Measurements from ENCODE around the gene LRRC45.

The LRRC45 gene

GRCh38 chr17:81994593-81995462 lies 28.3 kb upstream of the LRRC45 start:
- no peak for DNase-seq

DNA sequence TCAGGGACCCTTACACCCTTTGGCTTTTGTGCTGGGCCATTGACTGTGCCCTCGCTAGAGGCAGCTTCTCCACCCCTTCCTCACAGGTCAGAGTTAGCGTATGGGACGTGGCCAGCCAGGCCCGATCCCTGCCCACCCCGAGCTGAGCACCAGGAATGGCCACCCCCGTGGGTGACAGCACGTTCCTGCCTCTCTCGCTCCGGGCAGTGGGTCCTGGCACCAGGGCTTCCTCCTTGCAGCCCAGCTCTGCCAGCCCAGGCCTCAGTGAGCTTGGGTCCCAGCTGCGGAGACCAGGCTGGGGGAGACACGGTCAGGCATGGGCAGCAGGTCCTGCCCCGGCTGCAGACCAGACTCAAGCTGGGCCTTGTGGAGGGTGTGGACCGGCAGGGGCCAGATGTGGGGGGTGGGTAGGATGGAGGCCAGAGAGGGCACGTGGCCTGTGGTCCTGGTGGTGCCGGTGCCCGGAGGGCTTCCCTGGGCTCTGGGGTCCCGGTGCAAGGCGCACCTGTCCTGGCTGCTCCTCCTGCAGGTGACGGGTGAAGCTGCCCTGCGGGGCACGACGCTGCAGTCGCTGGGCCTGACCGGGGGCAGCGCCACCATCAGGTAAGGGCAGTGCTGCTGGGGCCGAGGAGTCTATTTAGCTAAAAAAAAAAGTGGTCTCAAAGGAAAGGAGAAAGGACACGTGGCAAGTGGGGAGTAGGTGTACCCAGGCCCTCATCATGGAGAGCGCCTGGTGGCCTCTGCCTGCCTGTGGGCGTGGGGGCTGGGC lies 27.5 kb upstream of the LRRC45 start:
- no peak for DNase-seq

- DNase-seq: no peak
Observed at GRCh38 chr17:81996232-81996756, 26.8 kb upstream of the LRRC45 start.

DNA sequence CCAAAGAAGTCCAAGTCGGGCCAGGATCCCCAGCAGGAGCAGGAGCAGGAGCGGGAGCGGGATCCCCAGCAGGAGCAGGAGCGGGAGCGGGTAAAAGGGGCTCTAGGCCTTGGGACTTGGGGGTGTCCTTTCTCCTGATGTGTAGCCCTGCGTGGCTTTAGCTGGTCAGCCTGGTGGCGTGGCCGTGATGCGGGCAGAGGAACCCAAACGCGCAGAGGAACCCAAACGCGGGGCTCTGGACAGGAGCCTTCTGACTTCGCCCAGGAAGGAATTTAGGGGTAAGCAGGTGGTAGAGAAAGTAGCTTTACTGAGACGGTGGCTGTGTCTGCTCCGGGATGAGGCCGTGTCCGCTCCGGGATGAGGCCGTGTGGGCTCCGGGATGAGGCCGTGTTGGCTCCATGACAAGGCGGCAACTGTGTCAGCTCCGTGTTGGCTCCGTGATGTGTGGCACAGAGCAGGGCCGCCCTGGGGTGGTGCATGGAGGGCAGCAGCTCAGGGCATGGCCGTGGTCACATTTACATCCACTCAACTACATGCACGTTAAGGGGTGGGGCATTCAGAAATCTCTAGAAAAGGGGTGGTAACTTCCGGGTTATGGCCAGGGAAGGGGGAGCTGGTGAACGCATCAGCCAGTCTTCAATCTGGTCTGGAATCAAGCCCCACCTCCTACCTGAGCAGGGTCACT lies 26.2 kb upstream of the LRRC45 start:
- no peak for DNase-seq

- no peak for DNase-seq
Observed at GRCh38 chr17:81998212-81998611, 24.9 kb upstream of the LRRC45 start.

GRCh38 chr17:81998691-81999438 lies 24.2 kb upstream of the LRRC45 start:
- no peak for DNase-seq

DNA sequence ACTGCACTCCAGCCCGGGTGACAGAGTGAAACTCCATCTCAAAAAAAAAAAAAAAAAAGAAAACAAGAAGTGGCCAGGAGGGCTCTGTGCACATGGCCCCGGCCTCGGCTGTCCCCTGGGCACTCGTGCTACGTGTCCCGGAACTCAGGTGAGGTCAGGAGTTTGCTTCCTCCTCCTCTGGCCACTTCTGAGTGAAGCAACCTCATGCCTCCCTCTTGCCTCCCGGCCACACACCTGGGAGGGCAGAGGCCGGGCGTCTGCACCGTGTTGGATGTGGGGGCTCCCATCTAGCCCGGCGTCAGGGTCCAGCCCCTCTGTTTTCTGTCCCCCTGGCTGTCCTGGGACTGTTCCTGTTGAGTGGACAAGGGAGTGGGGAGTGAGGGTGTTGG lies 23.5 kb upstream of the LRRC45 start:
- DNase-seq: no peak

DNA sequence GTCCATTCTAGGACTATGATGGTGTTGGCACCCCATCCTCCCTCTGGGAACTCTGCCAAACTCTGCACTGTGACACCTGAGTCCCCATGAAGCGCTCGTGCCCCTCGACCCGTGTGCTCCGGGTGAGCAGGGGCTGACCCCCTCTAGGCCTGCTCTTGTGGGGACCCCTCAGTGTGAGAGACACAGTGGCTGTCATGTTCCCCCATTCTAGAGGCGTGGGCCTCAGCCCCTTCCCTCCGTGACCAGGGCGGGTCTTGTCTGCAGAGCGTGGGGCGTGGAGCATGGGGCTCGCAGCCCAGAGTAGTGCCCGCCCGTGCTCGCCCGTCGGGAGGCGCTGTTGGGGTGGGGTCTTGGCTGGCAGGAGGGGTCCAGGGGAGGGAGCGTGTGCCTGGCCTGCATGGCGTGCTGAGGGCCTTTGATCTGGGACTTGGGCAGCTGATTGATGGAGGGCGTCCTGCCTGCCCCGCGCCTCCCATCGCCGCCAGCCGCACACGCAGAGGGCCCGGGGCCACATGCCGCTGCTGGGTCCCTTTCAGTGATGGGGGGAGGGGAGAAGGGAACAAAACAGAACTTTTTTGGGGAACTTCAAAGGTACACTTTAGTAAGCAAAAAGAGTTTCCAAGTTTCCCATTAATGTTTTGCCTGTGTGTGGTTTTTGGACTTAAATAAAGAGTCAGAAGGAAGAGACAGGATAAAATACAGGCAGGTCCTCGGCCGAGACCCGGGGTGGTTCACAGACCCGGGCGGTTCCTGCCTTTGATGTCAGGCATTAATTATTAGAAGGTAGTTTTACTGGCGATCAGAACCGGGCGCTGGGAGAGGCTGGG lies 22.9 kb upstream of the LRRC45 start:
- no peak for DNase-seq

DNA sequence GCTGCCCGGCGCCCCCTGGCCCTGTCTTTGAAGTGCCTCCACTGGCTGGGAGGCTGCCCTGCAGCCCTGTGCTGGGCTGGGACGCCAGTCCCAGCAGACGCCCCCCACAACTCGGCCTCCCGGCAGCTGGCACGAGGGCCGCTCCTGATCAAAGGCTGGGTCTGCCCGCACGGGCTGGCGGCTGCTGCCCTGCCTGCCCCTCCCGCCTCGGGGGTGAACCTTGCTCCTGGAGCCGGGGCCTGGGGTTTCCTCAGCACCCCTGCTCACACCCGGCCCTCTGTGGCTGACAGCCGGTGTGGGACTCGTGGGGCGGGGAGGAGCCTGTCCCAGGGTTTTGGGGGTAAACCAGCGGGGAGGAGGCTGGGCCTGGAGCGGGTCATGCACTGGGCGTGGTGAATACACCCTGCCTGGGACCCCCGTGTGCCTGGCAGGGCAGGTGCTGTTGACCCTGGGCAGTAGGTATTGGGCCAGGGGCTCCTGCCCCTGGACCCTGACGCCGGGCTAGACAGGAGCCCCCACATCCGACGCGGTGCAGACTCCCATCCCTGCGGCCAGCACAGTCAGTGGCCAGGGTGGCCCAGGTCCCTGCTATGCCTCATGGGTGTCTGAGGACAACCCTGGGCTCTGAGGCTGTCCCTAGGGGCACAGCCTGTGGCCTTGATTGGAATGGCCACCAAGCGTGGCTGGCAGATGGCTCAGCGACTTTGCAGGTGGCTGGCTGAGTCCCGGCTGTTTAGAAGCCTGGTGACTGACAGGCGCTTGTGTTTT lies 22.1 kb upstream of the LRRC45 start:
- DNase-seq: no peak

DNA sequence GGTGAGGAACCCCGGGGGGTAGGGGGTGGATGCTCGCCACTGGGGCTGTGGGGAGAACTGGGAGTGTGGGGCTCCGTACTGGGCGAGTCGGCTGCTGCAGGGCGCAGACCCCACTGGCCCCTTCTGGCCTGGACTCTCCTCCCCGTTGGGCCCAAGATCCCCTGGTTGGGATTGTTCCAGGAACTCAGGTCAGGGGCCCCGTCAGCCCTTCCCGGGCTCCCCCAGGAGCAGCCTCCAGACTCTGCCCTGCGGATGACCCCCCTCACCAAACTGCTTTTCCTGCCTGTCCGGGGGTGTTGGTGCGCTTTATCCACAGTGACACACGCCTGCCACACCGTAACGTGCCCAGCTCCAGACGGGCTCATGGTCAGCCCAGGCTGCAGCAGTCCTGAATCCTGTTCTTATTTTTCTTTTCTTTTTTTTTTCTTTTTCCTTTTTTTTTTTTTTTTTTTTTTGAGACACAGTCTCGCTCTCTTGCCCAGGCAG lies 21.5 kb upstream of the LRRC45 start:
- DNase-seq: no peak

GRCh38 chr17:82003411-82004381 lies 19.4 kb upstream of the LRRC45 start:
- DNase-seq: no peak

GRCh38 chr17:82004517-82005455 lies 18.3 kb upstream of the LRRC45 start:
- DNase-seq: no peak

- DNase-seq: no peak
Observed at GRCh38 chr17:82005701-82006348, 17.3 kb upstream of the LRRC45 start.

- no peak for DNase-seq
Observed at GRCh38 chr17:82006468-82007227, 16.5 kb upstream of the LRRC45 start.

DNA sequence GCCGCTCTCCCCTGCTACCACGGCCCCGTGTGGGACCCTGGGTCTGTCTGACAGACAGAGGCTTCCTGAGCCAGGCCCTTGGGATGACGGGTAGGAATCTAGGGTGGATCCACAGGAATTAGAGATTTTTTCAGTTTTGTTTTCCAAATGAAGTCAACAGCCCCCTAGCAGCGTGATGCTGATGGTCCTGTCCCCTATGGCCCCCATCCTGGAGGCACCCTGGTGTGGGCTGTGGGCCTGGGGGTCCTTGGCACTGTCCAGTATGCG lies 15.9 kb upstream of the LRRC45 start:
- no peak for DNase-seq

GRCh38 chr17:82007495-82008257 lies 15.4 kb upstream of the LRRC45 start:
- DNase-seq: no peak

Data from SIG-M5 (cell line).